HG03097 (cell line): Measurements from ENCODE around the gene PCF11.
A peak's percentile ranks its signal among the peaks of the same experiment; 100 is the strongest.
"Not testable (repeated sequence)": the region's sequence is repeated elsewhere in the genome, so short reads cannot be mapped to it uniquely, and the experiment has no call there.

ENCODE experiments used
- ATAC-seq: cut with Tn5 transposase; IDR thresholded peaks from one replicate; pipeline ENCODE4 v1.9.1; 2021; ENCODE audit not compliant: unreplicated experiment, low FRiP score

Gene PCF11

GRCh38 chr11:83192606-83193245, 35.8 kb downstream of the PCF11 start:
- no peak for ATAC-seq

GRCh38 chr11:83193315-83194280, 36.7 kb downstream of the PCF11 start, which contains the start of gene ANKRD42:
ANKRD42 (plus strand) TSS chr11:83193712; CDS start chr11:83194671, 959 bp downstream.
- peak; percentile 88 for ATAC-seq

GRCh38 chr11:83194281-83195142, 37.6 kb downstream of the PCF11 start:
- ATAC-seq, result peak; percentile 50

GRCh38 chr11:83195143-83195466, 38.2 kb downstream of the PCF11 start:
- ATAC-seq, result no peak

GRCh38 chr11:83195649-83196048, 38.7 kb downstream of the PCF11 start:
- ATAC-seq, result no peak

- no peak for ATAC-seq
Observed at GRCh38 chr11:83200035-83200434, 43.1 kb downstream of the PCF11 start.

- no peak for ATAC-seq
Observed at GRCh38 chr11:83205608-83206185, 48.8 kb downstream of the PCF11 start.

GRCh38 chr11:83206221-83206620, 49.3 kb downstream of the PCF11 start:
- ATAC-seq, result no peak

GRCh38 chr11:83206771-83207382, 49.9 kb downstream of the PCF11 start:
- not testable (repeated sequence) for ATAC-seq

- ATAC-seq, result no peak
Observed at GRCh38 chr11:83219095-83219494, 62.2 kb downstream of the PCF11 start.

- no peak for ATAC-seq
Observed at GRCh38 chr11:83220260-83220659, 63.3 kb downstream of the PCF11 start.

- no peak for ATAC-seq
Observed at GRCh38 chr11:83221694-83222093, 64.8 kb downstream of the PCF11 start.

GRCh38 chr11:83222499-83222898, 65.6 kb downstream of the PCF11 start:
- ATAC-seq, result no peak

GRCh38 chr11:83223457-83223856, 66.5 kb downstream of the PCF11 start:
- ATAC-seq, result no peak

- ATAC-seq, result no peak
Observed at GRCh38 chr11:83235825-83236224, 78.9 kb downstream of the PCF11 start.
